Cerebellar cortex (tissue), 1 donor: ENCODE data around the gene IMMP2L.

Experiments
- DNase-seq: peaks from one replicate; pipeline ENCODE4 v3.0.0-alpha.2; 2015; ENCODE audit warnings: low spot score

The IMMP2L gene

DNA sequence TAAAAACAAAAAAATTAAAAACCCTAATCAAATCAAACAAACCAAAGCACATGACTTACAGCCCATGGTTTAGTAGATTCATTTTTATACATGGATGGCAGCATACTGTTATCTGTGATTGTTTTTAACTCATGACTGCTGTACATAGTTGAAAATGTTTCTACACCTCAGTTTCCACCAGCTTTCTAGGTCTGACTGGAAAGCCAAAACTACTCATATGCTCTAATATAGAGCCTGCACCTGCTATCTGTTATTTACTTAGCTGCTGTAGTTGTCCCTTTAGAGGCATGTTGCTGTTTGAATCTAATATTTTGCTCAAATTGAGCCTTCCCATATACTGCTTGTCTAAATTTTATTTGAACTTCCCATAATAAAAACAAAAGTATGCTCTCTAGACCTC, 761.3 kb downstream of the IMMP2L start:
- no peak for DNase-seq

DNA sequence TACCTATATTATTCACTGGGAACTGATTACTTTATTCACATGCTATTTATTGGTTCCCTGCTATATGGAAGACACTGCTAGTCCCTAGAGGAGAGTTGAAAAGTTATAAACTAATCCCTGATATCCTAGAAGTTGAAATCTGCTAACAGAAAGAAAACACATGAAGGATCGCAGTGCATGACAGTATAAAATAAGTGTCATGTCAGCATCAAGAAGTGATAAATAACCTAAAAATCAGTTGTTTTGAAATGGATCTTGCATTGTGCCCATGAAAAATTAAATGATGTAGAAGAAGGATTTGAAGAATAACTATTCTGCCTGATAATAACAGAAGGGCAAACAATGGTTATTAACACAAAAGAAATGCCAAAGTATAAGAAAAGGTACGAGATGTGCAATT, 764.6 kb downstream of the IMMP2L start:
- no peak for DNase-seq

DNA sequence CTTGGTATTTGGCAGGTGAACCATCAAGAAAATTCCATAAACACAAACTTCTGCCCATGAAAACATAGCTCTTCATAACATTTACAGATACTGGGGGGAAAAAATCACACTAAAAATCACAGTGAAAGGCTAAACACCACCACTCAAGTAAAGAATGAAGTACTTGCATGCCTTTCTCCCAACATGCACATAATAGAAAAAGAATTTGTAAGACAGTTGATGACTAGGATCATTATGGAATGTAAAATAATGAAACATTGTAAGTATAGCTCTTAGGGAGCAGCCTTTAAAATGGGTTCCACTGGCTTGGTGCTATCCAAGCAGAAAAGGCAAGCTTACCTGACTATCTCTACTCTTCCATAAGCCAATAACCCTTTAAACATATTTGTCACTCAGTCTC, 771.3 kb downstream of the IMMP2L start:
- DNase-seq: peak; percentile 33

DNA sequence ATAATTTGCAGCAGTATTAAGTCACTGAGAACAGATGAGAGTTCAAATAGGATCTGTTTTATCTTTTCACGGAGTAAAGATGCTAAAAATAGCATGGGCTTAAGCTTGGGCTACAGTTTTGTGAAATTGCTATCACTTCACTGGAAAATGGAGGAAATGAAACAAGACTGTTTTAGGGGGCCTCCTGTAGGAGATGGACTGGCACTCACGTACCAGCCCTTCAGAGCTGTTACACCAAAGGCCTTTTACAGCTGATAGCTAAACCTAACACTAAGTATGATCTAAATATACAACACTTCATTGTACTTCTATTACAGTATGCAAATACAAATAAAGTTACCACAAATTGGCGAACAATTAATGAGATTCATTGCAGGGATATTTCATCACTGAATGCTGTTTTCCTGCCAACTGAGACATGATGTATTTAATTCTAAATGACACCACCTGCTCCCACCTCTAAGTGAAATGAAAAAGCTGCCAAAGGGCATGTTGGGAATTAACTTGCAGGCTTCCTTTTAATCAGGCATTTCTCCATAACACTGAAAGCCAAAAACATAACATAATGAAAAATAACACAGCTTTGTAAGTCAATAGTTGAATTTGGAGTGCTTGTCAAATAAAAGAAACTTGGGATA, 775.8 kb downstream of the IMMP2L start:
- DNase-seq: peak; percentile 59

DNA sequence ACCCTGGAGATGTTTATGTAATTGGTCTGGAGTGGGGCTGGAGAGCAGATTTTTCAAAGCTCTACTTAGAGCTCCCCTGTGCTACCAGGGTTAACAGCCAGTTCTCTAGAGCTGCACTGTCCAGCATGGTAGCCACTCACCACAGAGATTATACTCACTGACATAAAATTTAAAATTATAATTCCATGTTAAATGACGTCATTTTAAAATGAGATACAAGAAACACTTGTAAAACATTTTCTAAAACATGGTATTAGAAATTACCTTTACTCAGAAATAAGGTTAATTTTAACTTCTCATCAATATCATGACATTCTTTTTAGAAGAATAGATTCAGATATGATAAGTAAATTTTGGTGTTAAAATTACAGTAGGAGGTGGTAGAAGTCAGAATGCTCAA, 777.5 kb downstream of the IMMP2L start:
- DNase-seq: no peak

DNA sequence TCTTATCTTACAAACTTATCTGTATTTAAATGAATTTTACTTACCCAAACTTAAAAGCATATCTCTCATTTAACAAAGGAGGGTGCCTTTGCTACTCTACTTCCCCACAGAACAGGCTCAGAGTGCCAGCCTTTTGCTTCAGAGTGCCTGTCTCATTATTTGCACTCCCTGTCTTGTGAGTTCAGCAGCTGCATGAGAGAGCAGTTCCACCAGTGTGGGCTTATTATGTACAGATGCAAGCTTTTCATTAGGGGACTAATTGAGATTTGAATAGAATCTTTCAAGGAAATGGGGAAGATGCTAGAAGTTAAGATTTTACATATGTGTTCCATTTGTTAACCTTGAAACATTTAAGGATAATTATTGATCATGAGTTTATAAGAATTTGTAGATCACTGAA, 781.6 kb downstream of the IMMP2L start:
- DNase-seq: no peak

DNA sequence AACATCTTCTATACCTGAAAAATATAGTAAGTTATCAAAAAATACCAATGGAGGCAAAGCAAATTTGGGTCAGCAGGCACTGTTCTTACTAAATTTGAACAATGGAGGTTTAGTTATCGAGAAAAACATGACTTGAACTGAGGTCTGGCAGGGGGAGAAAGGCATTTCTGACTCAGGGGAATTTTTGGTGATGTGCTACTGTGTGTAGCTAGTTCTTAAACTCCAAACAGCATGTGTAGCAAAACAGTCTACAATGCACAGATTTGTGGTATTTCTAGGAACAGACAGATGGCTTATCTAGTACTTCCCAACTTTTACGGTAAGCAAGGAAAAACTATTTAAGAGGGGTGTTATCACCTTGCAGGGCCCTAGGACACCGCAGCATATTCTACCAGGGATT, 783.0 kb downstream of the IMMP2L start:
- no peak for DNase-seq

DNA sequence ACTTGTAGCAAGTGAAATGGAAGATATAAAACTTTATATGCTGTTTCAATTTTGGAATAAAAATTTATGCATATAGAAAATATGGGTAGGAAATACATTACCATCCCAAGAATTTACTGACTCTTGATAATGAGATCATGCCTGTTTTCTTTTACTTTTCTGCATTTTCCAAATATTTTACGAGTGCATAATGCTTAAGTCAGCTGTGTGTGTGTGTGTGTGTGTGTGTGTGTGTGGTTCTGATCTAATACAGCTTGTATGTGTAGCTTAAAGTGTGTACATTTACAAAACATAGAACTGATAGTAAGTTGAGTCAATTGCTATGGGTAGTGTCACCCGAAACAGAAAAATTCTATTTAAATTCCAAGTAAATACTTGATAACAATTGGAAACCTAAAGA, 787.2 kb downstream of the IMMP2L start:
- DNase-seq: no peak

DNA sequence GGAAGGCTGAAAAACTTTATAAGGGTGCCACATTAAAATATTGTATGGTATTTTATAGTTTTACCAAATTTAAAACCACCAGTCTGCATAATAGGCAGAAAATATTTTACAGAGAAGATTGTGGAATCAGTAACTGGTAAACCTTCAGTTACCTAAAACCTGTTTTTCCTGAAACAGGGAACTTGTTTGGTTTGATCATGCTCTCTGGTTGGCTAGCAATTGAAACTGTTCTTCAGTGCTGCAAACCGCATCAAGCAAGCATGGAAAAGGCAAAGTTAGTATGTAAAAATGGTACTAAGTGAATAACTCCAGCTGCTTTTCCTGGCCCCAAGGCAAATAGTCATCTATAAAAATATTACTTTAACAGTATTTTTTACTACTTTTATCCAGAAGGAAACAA, 788.2 kb downstream of the IMMP2L start:
- no peak for DNase-seq

DNA sequence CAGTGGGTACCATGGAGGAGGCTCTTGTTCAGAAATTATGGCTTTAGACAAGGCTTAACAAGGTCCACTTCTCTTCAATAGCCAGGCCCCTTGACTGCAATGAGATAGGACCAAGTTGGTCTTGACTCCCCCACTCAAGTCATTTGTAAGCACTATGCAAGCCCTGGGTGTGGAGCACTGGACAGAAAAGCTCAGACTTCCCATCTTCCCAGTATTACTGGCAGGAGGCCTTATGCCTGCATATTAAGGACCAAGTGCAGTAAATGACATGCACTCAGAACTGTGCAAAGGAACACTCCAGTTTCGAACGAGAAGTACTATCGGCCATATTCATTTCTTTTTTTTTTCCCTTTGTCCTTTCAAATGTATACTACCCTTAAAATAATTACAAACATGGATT, 789.7 kb downstream of the IMMP2L start:
- no peak for DNase-seq

DNA sequence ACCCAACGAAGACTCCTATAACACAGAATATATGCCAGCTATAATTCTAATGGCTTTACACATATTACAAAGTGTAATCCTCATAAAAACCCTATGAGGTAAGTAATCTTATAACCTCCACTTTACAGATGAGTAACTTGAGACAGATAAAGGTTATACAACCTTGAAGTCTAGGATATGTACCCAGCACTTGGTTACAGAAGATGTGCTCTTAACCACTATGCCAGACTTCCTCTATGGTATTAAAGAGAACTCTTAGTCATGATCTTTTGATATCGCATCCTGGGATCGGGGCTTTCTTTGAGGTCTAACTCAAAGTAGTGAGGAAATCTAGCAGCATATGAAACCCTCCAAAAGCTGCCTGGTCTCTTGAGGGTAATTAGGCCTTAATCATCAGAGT, 790.6 kb downstream of the IMMP2L start:
- DNase-seq: no peak

DNA sequence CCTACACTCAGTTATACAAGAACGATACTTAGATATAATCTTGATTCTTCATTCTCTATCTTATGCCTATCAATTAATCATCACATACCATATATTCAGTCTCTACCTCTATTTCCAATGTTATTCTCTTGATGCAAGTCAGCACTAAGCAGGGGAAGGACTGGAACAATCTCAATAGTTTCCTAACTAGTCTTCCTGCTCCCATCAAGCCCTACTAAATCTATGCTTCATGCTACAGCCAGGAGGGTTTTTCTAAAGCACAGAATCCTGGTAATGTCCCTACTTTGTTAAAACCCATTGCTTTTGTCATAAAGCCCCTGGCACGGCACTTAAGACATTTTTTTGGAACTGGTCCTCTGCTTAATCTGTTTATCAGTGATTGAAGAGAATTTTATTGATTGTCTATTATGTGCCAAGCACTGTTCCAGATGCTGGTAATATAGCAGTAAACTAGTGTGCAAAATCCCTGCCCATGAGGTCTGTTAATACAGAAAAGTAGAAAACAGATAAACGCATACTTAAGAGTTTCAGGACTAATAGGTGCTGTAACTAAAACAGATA, 794.7 kb downstream of the IMMP2L start:
- DNase-seq: no peak

DNA sequence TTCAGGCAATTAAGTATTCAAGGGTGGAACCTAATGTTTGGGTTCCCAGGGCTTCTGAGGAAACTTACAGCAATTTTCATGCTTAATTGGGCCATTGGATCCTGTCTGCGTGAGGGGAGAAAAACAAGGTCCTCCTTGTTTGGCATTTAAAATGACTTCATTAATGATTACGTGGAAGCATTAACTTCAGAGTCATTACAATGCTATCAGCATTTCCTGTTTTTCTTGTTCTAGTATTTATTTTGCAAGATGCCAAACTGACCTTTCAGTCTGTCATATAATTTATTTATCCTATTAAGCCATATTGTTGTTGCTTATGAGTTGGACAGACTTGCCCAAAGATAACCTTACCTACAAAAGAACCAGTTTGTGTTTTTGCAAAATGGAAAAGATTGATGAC, 795.4 kb downstream of the IMMP2L start:
- DNase-seq: no peak

DNA sequence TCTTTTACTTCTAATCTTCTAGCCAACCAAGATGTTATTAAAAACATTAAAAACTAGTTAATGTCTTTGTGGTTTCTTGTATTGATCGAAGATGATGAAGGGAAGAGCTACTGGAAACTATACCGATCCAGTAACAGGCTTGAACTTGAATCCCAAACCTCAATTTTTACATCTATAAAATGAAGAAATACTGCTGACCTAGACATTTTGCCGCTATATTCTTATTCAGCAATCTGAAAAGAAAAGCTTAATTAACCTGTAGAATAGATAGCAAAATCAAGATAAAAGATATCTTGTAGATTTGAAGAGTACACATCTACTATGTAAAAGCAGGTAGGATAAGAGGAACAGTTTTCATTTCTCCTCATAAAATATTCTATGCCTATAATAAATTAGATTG, 797.4 kb downstream of the IMMP2L start:
- DNase-seq: no peak

DNA sequence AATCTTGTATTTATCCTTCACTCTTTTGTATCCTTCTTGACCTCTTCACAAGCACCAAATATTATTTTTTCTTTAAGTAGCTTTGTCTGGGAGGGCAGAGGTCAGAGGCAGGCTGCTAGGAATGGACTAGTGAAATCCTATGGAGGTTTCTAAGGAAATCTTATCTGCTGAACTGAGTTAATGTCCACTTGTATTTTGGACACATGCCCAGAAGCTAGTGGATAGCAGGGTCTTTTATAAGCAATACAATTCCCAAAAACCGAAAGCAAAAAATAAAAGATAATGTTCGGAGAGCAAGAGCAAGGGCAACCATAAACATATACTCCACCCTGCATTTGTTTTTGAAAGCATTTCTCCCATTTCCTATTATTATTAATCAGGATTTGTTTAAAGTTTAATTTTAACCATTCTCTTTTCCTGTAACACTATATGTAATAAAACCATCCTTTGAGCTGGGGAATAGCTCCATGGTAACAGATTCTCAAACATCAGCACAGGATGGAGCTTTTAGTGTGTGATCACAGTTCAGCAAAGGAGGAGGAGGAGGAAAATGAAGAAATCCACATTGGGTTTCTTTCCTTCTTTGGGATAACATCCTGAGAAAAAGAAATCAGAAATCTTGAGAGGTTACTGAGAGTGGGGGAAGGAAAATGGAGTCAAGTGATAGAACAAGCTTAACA, 799.6 kb downstream of the IMMP2L start:
- no peak for DNase-seq

DNA sequence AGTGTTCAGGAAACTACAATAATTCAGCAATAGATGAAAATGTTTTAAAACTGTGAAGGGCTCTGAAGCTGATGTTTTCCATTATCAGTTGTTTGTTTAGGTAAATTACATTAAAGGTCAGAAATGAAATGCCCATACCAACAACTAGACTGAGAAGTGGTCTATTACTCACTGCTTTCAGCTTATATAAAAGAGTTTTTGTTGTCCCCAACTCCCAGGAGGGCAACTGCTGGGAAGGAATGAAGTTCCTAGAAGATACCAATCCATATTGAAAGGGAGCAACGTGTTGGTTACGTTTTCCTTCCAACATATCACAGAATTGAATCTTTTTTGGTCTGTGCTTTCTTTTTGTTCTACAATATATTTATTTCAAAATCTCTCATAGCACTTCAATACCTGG, 802.0 kb downstream of the IMMP2L start:
- DNase-seq: no peak

DNA sequence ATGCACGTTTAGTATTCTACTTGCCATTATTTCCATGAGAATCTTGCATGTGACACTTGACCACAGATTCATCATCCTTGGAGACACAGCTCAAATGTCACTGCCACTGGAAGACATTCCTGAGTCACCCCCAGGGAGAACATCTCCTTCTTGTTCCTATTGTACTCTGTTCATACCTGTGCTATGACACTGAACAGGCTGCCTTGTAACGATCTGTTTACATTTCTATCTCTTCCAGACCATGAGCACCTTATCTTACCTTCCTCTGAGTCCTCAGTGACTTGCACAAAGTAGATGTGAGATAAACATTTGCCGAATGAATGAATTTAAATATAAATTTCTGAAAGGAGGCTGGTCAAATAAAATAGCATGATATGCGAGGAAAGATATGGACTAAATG, 803.2 kb downstream of the IMMP2L start:
- DNase-seq: no peak

DNA sequence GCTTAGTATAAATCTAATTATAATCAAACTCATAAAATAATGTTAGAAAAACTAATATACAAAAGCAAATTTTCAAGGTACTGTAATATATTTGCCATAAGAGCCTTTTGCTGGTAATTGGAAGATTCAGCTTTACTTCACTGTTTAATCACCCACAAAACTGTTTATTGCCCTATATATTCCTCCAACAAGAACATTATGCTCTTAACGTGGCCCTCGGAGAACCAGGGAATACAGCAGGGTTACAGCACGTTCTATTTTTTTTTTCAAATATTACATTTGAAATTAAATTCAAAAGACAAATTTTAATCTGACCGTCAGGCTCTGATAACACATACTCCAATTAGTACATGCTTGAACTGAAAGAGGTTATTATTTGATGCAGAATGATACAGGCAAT, 807.6 kb downstream of the IMMP2L start:
- no peak for DNase-seq

DNA sequence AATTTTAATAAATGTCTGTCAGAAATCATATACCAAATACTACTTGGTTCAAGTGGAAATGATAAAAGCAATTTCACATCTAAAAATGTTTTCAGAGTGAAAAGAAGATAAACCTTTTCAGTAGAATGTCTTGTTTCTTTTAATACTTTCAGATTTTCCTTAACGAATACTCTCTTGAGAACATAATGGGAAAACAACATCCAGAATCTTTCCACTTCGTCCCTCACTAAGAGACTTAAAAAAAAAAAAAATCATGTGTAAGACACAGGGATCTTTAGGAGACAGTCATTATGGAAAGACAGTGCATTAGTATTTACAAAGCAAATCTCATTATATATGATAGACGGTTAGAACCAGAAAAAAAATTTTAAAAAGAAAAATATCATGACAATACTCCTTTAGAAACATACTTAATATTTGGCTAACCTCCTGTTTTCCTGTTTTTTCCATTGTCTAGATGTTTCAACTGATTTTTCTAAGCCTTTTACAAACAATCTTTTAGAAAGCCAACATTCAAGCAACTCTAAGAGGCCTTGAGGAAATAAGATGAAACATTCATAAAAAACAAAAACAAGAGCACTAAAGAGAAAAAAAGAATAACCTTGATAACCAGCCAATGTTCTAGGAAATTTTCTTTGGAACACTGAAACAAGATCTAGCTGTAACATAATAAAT, 811.2 kb downstream of the IMMP2L start:
- DNase-seq: no peak

DNA sequence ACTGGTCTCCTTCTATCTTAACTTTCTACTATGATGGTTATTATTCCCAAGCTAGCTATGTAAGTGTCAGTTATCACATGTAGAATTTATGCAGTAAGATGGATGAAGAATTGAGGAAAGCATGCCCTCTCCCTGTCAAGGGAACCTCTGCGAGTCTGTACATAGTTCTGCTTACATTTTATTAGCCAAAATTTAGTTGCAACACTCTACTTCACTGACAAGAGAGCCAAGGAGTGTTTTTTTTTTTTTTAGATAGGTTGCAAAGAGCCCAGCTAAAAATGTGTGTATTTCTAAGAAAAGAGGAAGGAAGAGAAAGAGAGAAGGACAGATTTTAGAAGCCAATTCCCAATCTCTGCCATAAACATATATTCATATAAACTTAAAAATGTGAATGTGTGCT, 829.1 kb downstream of the IMMP2L start:
- no peak for DNase-seq

DNA sequence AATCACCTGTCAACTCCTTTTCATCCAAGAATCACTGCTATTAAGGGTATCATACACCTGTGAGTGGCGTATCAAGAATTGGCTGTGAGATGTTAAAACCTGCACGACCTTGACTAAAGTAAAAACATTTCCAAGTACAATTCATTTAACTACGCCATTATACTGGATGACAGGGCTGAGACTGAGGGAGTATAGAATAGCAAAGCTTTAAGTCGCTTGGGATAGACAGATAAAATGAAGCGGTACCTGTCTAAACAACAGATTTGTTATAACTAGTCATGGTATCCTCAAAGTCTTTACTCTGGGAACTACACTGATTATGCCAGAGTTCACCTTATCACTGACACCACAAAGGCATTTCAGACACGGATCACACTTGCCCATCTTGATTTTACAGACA, 837.5 kb downstream of the IMMP2L start:
- DNase-seq: no peak

DNA sequence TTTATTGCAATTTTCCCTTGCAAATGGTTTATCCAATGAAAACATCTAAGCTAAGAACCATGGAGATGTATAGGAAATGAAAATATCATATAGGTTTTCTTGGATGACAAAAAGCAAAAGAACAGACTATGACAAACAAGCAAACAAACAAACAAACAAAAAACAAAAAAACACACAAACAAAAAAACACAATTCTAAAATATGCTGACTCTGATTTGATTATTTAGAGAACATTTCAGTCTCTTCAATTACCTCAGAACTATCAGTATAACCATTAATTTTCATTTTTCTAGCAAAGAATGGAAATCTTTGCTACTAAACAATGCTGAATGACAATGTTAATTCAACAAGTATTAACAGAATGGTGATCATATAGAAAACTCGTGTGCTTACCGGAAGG, 840.9 kb downstream of the IMMP2L start:
- no peak for DNase-seq

DNA sequence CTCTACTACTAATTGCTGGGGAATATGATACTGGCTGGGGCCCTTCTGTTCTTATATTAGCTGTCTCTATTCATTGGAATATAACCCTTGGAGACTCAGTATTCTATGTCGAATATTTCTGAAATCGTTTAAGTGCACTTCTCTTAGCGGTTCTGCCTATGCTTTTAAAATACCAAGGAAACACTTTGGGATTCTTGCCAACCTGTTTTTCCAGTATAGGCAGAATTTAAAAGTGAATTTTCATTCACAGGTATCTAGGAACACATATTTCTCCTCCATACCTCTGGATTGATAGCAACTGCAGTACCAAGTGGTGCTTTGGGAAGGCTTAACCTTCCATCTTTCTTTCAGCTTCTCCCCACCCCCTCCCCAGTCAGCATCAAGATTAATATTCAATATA, 841.7 kb downstream of the IMMP2L start:
- DNase-seq: no peak
